GM12801 (cell line): Measurements from ENCODE around the gene LCN1.
"Not testable (repeated sequence)": the region's sequence is repeated elsewhere in the genome, so short reads cannot be mapped to it uniquely, and the experiment has no call there.

Source experiments
- CTCF ChIP-seq: IDR thresholded peaks from one replicate; pipeline ENCODE4 v1.5.1; 2011; ENCODE audit warnings: control low read depth; ENCODE audit not compliant: insufficient read length; ENCODE audit errors: extremely low read depth

Gene LCN1

GRCh38 chr9:135536216-135536615, 15.0 kb downstream of the LCN1 start:
- no peak for TF ChIP-seq CTCF

- TF ChIP-seq CTCF: no peak
Measured at GRCh38 chr9:135544981-135545635, 23.9 kb downstream of the LCN1 start.

- TF ChIP-seq CTCF: not testable (repeated sequence)
Measured at GRCh38 chr9:135545646-135546176, 24.5 kb downstream of the LCN1 start, which contains the start of gene OBP2A. Gene OBP2A (plus strand): TSS chr9:135546126. CDS start chr9:135546181, 55 bp downstream.

- TF ChIP-seq CTCF: no peak
Measured at GRCh38 chr9:135547756-135548736, 26.8 kb downstream of the LCN1 start.

GRCh38 chr9:135550344-135550918, 29.2 kb downstream of the LCN1 start:
- TF ChIP-seq CTCF: no peak

- no peak for TF ChIP-seq CTCF
Measured at GRCh38 chr9:135551031-135551430, 29.8 kb downstream of the LCN1 start.

- TF ChIP-seq CTCF: no peak
Measured at GRCh38 chr9:135551456-135551855, 30.2 kb downstream of the LCN1 start.
